Measurements from ENCODE around the gene LSM8.
"Not testable (repeated sequence)": the region's sequence is repeated elsewhere in the genome, so short reads cannot be mapped to it uniquely, and the experiment has no call there.

The LSM8 gene

GRCh38 chr7:118183786-118184564 is at the start of gene LSM8:
LSM8 (plus strand) TSS chr7:118184164; CDS start chr7:118184224, 60 bp downstream.
- peak; percentile 96 for DNase-seq

- not testable (repeated sequence) for DNase-seq
Measured at GRCh38 chr7:118134420-118134819, 49.5 kb upstream of the LSM8 start.

GRCh38 chr7:118140468-118140867 is 43.5 kb upstream of the LSM8 start:
- DNase-seq = no peak

GRCh38 chr7:118142012-118142411 is 42.0 kb upstream of the LSM8 start:
- DNase-seq = no peak

- DNase-seq = no peak
Measured at GRCh38 chr7:118148930-118149329, 35.0 kb upstream of the LSM8 start.

- DNase-seq = no peak
Measured at GRCh38 chr7:118149394-118149793, 34.6 kb upstream of the LSM8 start.

GRCh38 chr7:118151671-118152070 is 32.3 kb upstream of the LSM8 start:
- DNase-seq = no peak

- DNase-seq = no peak
Measured at GRCh38 chr7:118152149-118152548, 31.8 kb upstream of the LSM8 start.

GRCh38 chr7:118152654-118153053 is 31.3 kb upstream of the LSM8 start:
- no peak for DNase-seq

GRCh38 chr7:118153551-118154177 is 30.3 kb upstream of the LSM8 start:
- DNase-seq = peak; percentile 71

GRCh38 chr7:118158766-118159165 is 25.2 kb upstream of the LSM8 start:
- peak; percentile 3 for DNase-seq

- DNase-seq = no peak
Measured at GRCh38 chr7:118169146-118169545, 14.8 kb upstream of the LSM8 start.

GRCh38 chr7:118175740-118176139 is 8.2 kb upstream of the LSM8 start:
- DNase-seq = no peak

- no peak for DNase-seq
Measured at GRCh38 chr7:118179191-118179590, 4.8 kb upstream of the LSM8 start.

- DNase-seq = no peak
Measured at GRCh38 chr7:118182593-118183427, 1.2 kb upstream of the LSM8 start.

- no peak for DNase-seq
Measured at GRCh38 chr7:118183428-118183785, 557 bp upstream of the LSM8 start.

GRCh38 chr7:118184565-118184940 is 589 bp downstream of the LSM8 start:
- DNase-seq = no peak

- no peak for DNase-seq
Measured at GRCh38 chr7:118185163-118185860, 1.3 kb downstream of the LSM8 start.

GRCh38 chr7:118186501-118186900 is 2.5 kb downstream of the LSM8 start:
- DNase-seq = no peak

- no peak for DNase-seq
Measured at GRCh38 chr7:118194571-118194970, 10.6 kb downstream of the LSM8 start.

- DNase-seq = peak; percentile 73
Measured at GRCh38 chr7:118195837-118196474, 12.0 kb downstream of the LSM8 start.

- DNase-seq = no peak
Measured at GRCh38 chr7:118202061-118202460, 18.1 kb downstream of the LSM8 start.

Measured in NCI-H1694 (cell line).